Ishikawa (cell line): ENCODE results near the gene JMJD7.

Experiments used
- CEBPB ChIP-seq: IDR thresholded peaks from 2 replicates; pipeline ENCODE4 v1.6.1; 2012
- CREB1 ChIP-seq: IDR thresholded peaks from 2 replicates; pipeline ENCODE4 v1.6.1; 2012; ENCODE audit warnings: low read depth
- EGR1 ChIP-seq: IDR thresholded peaks from 2 replicates; pipeline ENCODE4 v1.6.1; 2012
- EP300 ChIP-seq: IDR thresholded peaks from 2 replicates; pipeline ENCODE4 v1.6.1; 2012; ENCODE audit warnings: borderline replicate concordance
- FOXM1 ChIP-seq: IDR thresholded peaks from 2 replicates; pipeline ENCODE4 v1.6.1; 2012; ENCODE audit warnings: low read depth, borderline replicate concordance
- MAX ChIP-seq: IDR thresholded peaks from 2 replicates; pipeline ENCODE4 v1.6.1; 2012
- NFIC ChIP-seq: IDR thresholded peaks from 2 replicates; pipeline ENCODE4 v1.6.1; 2012
- RAD21 ChIP-seq: IDR thresholded peaks from 2 replicates; pipeline ENCODE4 v1.6.1; 2012; ENCODE audit warnings: low read depth
- TAF1 ChIP-seq: IDR thresholded peaks from 2 replicates; pipeline ENCODE4 v1.6.1; 2012; ENCODE audit warnings: low read depth, mild to moderate bottlenecking
- TCF12 ChIP-seq: IDR thresholded peaks from 2 replicates; pipeline ENCODE4 v1.6.1; 2012; ENCODE audit warnings: low read depth
- TEAD4 ChIP-seq: IDR thresholded peaks from 2 replicates; pipeline ENCODE4 v1.6.1; 2012
- YY1 ChIP-seq: IDR thresholded peaks from 2 replicates; pipeline ENCODE4 v1.6.1; 2012; ENCODE audit warnings: low read depth
- ZBTB7A ChIP-seq: IDR thresholded peaks from 2 replicates; pipeline ENCODE4 v1.6.1; 2012; ENCODE audit warnings: low read depth
- TF ChIP-seq, protein P1 (sequence below): IDR thresholded peaks from 2 replicates; pipeline ENCODE4 v1.6.1; 2012
- TF ChIP-seq, protein P2 (sequence below): IDR thresholded peaks from 2 replicates; pipeline ENCODE4 v1.6.1; 2012; ENCODE audit warnings: low read depth, mild to moderate bottlenecking

JMJD7 gene

GRCh38 chr15:41842229-41842628 lies 14.3 kb downstream of the JMJD7 start:
- TF ChIP-seq ZBTB7A = no peak

DNA sequence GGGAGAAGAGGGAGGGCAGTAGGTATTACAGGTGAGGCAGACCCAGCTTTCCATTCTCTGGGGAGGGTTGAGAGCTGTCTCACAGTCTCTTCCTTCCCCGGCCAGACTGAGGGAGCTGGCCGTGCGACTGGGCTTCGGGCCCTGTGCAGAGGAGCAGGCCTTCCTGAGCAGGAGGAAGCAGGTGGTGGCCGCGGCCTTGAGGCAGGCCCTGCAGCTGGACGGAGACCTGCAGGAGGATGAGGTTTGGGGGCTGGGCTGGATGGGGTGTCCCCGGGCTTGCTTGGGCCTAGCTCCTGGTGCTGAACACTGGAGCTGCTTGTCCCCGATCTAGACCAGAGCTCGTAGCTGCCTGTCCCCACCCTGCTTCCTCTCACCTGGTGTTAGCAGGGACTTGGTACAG lies 15.7 kb downstream of the JMJD7 start:
- TF ChIP-seq FOXM1 = no peak
- no peak for TF ChIP-seq RAD21
- TF ChIP-seq EP300 = no peak
- no peak for TF ChIP-seq NFIC
- TF ChIP-seq, protein P1, sequence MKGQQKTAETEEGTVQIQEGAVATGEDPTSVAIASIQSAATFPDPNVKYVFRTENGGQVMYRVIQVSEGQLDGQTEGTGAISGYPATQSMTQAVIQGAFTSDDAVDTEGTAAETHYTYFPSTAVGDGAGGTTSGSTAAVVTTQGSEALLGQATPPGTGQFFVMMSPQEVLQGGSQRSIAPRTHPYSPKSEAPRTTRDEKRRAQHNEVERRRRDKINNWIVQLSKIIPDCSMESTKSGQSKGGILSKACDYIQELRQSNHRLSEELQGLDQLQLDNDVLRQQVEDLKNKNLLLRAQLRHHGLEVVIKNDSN = no peak
- no peak for TF ChIP-seq CREB1
- TF ChIP-seq, protein P2, sequence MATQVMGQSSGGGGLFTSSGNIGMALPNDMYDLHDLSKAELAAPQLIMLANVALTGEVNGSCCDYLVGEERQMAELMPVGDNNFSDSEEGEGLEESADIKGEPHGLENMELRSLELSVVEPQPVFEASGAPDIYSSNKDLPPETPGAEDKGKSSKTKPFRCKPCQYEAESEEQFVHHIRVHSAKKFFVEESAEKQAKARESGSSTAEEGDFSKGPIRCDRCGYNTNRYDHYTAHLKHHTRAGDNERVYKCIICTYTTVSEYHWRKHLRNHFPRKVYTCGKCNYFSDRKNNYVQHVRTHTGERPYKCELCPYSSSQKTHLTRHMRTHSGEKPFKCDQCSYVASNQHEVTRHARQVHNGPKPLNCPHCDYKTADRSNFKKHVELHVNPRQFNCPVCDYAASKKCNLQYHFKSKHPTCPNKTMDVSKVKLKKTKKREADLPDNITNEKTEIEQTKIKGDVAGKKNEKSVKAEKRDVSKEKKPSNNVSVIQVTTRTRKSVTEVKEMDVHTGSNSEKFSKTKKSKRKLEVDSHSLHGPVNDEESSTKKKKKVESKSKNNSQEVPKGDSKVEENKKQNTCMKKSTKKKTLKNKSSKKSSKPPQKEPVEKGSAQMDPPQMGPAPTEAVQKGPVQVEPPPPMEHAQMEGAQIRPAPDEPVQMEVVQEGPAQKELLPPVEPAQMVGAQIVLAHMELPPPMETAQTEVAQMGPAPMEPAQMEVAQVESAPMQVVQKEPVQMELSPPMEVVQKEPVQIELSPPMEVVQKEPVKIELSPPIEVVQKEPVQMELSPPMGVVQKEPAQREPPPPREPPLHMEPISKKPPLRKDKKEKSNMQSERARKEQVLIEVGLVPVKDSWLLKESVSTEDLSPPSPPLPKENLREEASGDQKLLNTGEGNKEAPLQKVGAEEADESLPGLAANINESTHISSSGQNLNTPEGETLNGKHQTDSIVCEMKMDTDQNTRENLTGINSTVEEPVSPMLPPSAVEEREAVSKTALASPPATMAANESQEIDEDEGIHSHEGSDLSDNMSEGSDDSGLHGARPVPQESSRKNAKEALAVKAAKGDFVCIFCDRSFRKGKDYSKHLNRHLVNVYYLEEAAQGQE = no peak
- no peak for TF ChIP-seq TAF1
- no peak for TF ChIP-seq TEAD4
- no peak for TF ChIP-seq ZBTB7A
- no peak for TF ChIP-seq YY1
- no peak for TF ChIP-seq TCF12
- TF ChIP-seq EGR1 = no peak
- no peak for TF ChIP-seq CEBPB
- no peak for TF ChIP-seq MAX

DNA sequence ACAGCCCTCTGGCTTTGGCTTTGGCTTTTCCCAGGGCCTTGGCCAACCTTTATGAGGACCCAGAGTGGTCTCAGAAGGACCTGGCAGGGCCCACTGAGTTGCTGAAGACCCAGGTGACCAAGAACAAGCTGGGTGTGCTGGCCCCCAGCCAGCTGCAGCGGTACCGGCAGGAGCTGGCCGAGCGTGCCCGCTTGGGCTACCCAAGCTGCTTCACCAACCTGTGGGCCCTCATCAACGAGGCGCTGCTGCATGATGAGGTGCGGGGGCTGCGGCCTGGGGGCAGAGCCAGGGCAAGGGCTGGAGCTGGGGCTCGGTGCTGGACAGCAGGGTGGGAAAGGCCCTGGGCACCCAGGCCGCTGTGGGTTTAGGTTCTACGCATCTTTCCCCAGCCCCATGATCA lies 16.9 kb downstream of the JMJD7 start:
- TF ChIP-seq TAF1 (no peak), TCF12 (no peak)

- TF ChIP-seq CREB1 (no peak), ZBTB7A (no peak), CEBPB (no peak), EP300 (no peak), FOXM1 (no peak), RAD21 (no peak), MAX (no peak), EGR1 (no peak), NFIC (no peak), TEAD4 (no peak), TAF1 (no peak), YY1 (no peak), TCF12 (no peak)
- TF ChIP-seq, protein P1 = no peak
- TF ChIP-seq, protein P2 = no peak
Measured at GRCh38 chr15:41847206-41847605, 19.3 kb downstream of the JMJD7 start.

DNA sequence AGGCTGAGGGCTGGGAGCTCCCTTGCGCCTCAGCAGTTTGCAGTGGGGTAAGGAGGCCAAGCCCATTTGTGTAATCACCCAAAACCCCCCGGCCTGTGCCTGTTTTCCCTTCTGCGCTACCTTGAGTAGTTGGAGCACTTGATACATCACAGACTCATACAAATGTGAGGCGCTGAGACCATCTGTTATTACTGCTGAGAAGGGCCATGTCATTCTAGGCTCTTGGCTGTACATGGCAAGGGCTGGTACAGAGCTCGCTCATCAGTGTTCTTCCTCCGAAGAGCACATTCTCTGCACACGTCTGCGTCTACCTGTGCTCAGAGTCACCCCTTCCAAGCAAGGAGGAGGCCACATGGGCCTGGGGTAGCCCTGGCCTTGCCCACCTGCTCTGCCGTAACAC lies 20.1 kb downstream of the JMJD7 start:
- TF ChIP-seq CEBPB (no peak), TAF1 (no peak), EGR1 (no peak), NFIC (no peak), ZBTB7A (no peak), MAX (no peak), TEAD4 (no peak), RAD21 (no peak), FOXM1 (no peak), TCF12 (no peak), YY1 (no peak), CREB1 (no peak), EP300 (no peak)
- TF ChIP-seq, protein P1 = no peak
- TF ChIP-seq, protein P2 = no peak
